DLD1 (cell line): ENCODE measurements around the gene DBP.

Source experiments
- in situ Hi-C: cut with HindIII; loops from 2 replicates; pipeline ENCODE4 v1.10.0; 2017; ENCODE audit warnings: low sequenced_read_pairs

Gene DBP

DNA sequence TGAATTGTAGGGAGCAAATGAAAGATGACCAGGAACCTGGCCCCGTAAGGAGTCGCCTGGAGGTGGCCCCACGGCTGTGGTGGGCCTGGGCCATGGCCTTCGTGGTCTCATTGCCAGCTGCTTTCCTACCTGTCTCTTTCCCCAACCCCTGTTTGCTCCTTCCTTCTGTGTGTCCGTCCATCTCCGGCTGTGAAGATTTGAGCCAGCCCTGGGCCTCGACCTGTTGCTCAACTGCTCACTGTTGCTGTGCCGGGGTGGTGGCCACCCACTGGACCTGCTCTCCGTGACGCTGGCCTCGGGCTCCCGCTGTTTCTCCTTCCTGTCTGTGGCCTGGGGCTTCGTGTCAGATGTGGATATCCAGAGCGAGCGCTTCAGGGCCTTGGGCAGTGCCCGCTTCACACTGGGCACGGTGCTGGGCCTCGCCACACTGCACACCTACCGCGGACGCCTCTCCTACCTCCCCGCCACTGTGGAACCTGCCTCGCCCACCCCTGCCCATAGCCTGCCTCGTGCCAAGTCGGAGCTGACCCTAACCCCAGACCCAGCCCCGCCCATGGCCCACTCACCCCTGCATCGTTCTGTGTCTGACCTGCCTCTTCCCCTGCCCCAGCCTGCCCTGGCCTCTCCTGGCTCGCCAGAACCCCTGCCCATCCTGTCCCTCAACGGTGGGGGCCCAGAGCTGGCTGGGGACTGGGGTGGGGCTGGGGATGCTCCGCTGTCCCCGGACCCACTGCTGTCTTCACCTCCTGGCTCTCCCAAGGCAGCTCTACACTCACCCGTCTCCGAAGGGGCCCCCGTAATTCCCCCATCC, 8.5 kb downstream of the DBP start:
- in situ Hi-C loops: no loop called here

DNA sequence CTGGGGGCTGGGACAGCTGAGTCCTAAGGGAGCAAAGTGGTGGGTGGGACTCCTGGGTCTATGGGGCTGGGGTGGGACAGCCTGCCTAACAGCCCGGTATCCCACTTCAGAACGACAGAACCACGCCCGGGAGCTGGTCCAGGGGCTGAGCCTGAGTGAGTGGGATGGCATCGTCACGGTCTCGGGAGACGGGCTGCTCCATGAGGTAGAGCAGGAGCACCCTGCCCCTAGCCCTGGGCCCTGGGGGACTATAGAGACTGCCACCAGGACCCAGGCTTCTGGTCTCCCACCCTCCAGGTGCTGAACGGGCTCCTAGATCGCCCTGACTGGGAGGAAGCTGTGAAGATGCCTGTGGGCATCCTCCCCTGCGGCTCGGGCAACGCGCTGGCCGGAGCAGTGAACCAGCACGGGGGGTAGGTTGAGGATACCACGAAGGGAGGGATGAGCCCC, 9.3 kb downstream of the DBP start:
- in situ Hi-C loops: no loop called here

DNA sequence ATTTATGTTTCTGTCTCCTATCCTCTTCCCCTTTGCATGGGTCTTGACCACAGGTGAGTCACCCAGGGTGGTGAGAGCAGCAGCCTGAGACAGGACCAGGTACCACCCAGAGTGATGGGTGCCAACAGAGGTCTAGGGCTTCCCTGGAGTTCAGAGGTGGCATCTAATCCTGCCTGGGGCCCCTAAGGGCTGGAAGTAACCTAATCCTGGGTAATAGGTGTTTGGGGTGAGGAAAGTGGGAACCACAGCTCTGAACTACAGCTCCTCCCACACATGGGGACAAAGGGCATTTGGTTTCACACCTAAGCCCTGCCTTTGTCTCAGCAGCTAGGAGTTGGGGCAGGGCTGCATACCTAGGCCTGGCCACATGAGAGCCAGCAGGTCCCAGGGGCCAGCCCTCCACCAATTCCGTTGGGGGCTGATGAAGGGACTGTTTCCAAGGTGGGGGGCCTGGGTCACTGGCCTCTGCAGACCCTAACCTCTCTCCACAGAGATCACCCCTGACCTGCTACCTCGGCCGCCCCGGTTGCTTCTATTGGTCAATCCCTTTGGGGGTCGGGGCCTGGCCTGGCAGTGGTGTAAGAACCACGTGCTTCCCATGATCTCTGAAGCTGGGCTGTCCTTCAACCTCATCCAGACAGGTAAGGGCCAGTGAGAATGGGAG, 9.8 kb downstream of the DBP start:
- in situ Hi-C loops: no loop called here

DNA sequence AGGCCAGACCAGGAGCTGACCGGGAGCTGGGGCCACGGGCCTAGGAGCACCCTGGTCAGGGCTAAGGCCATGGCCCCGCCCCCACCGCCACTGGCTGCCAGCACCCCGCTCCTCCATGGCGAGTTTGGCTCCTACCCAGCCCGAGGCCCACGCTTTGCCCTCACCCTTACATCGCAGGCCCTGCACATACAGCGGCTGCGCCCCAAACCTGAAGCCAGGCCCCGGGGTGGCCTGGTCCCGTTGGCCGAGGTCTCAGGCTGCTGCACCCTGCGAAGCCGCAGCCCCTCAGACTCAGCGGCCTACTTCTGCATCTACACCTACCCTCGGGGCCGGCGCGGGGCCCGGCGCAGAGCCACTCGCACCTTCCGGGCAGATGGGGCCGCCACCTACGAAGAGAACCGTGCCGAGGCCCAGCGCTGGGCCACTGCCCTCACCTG, 11.3 kb downstream of the DBP start:
- in situ Hi-C loops: no loop called here

DNA sequence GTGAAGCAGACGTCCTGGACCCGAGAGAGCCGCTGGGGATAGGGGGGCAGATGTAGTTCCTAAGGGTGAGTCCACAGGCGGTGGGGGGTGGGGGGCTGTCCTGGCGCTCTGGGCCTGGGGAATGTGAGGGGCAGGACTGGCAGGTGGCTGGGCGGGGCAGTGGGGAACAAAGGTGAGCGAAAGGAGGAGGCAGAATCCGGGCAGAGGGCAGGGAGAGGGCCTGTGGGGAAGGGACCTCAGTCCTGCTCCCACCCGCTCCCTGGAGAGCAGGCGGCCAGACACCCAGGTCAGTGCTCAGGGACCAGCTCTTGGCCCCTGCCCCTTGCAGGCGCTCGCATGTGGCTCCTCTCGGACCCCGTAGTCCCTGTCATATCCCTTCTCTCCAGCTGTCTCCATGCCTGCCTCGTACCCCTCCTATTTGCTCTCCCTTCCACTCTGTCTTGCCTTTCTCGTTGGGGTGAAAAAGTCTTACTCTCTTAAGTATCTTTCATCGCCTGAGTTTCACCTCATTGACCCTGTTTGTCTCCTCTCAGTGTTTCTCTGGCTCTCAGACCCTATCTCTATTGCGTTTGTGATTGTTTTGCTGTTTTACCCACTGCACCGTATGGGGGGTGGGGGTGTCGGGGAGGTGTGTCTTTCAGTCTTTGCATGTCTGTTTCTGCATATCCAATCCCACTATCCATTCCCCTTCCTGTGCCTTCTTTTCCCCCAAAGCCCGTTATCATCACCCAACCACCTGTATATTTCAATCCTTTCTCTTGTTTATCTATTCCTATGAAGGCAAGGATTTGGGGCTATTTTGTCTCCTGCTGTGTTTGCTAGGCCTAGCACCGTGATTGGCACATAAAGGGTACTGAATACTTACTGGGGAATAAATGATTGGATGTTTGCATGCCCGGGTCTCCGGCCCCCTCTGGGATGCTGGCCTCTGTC, 12.1 kb downstream of the DBP start:
- in situ Hi-C loops: no loop called here

DNA sequence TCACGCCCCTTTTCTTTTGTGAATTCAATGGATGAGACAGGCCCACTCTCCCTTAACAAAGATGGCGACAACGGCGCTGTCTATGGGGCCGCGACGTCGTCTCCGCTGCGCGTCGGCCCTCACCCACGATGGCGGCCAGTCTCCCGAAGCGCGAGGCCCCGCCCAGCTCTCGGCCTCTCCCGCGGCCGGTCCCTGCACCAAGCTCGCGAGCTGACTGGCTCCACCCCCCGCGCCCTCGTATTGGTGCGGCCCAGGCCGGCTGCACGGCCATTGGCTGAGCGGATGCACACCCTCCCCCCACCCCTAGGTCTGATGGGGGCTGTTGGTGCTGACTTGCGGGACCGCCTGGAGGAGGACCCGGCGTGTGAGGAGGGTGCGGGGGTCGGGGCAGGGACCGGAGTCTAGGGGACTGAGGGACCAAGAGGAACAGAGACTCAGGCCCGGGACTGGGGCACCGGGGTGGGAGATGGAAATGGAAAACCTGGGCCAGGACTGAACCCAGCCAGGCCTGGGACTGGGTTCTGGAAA, 13.0 kb downstream of the DBP start:
- in situ Hi-C loops: no loop called here

DNA sequence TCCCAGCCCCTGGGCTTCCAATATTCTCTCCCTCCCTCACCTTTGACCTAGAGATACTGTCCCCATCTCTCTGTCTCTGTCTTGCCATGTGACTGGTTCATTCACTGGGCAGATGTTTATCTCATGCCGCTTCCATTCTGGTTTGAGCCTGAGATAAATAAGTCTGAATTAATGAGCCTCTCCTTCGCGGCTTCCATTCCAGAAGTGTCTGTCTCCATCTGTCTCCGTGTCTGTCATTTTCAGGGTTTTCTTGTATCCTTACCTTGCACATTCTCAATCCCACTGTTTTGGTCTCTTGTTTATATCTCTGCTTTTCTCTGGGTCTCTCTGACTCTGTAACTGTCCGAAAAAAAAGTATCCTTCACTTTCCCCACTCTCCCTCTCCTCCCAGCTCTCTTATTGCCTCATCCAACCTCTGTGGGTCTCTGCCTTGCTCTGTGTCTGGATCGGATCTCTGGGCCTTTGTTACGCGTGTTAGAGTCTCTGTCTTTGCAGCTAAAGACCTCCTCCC, 13.6 kb downstream of the DBP start:
- in situ Hi-C loops: no loop called here

DNA sequence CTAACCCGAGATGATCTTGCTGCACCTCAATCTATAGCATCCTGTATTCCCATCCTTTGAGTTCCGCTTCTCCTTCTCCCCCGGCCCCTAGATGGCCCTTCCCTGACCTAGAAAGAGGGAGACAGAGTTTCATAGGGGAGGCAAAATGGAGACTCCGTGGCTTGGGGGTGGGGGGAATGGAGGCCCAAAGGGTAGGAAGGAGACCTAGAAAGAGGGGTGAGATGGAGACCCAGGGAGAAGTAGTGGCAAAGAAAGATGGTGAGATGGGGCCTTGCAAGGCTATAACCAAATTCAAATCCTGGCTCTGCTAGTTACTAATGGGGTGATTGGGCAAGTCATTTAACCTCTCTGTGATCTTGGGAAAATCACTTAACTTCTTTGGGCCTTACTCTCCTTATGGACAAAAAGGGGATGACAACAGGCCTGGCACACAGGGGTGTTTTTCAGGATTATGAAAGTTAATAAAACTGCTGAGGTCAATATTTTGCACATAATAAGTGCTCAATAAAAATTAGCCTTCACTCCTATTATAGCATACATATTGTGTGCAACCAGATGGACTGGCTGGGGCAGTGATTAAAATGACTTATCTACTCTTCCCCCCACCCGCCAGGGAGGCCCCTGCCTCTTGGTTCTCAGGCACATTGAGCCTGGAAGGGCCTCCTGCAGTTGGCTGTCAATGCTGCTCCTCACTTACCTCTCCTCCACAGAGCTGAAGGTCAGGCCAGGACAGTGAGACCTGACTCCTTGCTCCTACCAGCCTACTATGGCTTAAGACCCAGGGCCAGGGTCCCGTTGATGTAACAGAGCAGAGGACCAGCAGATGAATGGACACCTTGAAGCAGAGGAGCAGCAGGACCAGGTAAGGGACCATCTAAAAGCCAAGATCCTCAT, 17.2 kb downstream of the DBP start:
- in situ Hi-C loops: no loop called here

DNA sequence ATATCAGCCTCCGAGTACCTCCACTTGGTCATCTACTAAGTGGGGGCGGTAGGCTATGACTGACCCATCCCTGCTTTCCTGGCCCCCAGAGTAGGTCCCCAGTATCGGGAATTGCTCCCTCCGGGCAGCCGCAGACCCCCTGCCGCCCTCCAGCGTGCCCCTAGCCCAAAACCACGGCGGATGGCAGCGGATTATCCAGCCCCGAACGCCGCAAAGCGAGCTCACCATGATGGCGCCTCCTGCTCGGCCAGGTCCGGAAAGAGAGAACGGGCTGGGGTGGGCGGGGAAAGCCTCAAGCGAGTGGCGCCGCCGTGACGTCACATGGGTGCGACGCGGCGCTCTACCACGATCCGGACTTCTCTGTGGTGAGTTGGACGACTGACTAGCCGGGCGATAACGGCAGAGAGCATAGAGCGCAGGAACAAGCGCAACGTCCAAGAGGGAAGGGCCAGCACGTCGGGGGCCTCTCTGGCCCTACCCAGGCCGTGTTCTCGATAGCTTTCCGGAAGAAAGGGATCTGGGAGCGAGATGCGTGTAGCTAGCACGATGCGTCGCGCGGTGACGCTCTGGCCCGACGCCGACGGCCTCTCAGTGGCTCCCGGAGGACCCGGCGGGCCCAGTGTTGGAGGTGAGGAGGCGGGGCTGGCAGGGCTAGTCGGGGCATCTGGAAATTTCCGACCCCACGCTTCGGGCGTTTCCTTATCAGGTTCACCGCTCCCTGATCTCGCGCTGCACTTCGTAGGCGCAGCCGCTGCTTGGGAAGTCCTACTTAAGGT, 18.1 kb downstream of the DBP start, which contains the start of the genes RPL18 and SPHK2:
RPL18 (minus strand) TSS at position 263 of the 776 bp plus-strand sequence; CDS start at position 228, 35 bp downstream.
SPHK2 (plus strand) TSS at position 591 of the 776 bp plus-strand sequence. CDS start 1,009 bp downstream, outside the sequence.
- in situ Hi-C loops: no loop called here

DNA sequence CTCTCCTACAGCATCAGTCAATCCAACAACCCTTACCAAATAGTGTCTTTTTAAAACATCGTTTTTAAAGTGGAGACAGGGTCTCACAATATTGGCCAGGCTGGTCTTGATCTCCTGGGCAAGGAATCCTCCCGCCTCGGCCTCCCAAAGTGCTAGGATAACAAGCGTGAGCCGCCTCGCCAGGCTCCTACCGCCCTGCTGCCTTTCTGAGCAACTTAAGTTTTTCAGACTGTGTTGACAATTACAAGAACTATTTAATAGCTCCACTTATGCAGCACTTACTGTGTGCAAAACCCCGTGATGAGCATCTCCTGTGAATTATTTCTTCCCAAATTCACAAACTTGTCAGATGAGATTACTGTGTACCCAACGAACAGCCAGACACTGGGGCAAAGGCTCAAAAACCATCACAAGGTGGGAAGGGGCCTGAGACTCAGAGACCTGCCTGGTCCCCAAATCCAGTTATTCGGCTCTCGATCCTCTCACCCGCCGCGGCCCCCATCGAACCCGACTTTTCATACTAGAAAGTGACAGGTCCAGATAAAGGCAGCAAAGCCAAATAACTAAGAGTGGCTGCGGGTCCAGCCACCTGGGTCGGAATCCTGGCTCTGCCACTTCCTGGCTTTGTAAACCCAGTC, 18.8 kb downstream of the DBP start:
- in situ Hi-C loops: no loop called here

DNA sequence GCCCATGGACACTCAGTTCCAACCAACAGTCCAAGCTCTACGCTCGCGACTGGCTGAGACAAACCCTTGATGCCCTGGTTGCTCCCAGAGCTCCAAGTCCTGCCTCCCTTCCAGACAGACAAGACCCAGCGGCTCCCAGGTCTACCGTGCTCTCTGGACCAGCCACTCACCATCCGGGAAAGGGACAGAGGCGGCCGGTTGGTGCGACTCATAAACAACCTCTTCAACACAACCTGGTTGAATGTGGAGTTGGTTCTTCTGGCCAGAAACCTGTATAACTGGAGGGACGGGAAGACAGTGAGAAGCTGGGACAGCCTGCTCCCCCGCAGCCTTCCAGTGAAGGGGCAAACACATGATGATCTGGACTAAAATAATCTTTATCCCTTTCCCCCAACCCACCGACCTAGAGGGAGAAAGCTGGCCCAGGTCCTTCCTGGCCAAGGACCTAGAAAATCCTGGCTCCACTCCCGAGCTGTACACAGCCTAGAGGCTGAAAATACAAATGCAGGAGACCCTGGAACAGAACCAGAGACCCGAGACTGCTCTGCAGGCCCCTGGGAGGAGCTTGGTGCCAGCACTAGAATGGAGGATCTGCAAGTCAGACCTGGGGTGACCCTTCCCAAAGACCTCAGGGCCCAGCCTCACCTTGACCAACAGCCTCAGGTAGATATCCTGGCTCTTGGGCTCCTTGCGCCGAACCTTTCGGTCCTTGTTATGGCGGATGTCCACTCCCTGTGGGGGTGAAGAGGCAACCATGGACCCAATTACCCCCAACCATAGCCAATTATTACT, 19.8 kb downstream of the DBP start:
- in situ Hi-C loops: no loop called here

DNA sequence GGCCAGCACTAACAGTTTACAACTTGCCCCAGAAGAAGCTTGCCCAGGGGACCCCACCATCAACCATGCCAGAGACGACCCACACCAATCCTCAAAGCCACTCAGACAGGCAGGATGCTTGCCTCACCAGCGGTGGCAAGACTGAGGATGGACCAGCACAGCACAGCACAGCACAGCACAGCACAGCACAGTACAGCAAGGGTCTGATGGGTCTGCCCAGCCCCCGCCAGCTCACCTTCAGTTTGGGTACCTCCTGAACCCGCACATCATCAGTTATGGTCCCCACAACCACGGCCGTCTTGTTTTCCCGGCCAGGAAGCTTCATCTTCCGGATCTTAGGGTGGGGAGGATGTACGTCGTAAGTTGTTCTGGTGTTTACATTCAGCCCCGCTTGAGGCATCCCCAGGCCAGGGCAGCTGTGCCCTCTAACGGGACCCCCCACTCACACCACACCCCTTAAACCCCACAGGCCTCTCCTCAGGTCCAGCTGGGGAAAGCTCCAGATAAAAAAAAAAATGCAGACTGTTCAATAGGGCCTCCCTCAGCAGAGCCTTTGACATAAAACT, 20.6 kb downstream of the DBP start:
- in situ Hi-C loops: no loop called here

DNA sequence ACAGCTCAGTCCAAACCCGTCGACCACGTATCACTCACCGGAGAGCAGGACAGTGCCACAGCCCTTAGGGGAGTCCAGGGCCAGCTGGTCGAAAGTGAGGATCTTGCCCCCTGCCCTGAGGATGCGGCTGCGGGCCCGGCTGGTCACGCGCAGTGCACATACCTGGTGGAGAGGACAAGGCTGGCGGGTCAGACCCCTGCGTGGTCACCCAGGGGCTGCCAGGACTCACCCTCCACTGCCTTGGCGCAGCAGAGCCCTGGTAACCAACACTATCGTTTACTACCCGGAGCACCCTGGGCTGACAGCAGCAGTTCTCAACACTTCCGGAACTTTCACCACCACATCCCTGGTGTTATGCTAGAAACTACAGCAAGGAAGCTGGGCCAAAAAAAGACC, 21.1 kb downstream of the DBP start:
- in situ Hi-C loops: no loop called here

DNA sequence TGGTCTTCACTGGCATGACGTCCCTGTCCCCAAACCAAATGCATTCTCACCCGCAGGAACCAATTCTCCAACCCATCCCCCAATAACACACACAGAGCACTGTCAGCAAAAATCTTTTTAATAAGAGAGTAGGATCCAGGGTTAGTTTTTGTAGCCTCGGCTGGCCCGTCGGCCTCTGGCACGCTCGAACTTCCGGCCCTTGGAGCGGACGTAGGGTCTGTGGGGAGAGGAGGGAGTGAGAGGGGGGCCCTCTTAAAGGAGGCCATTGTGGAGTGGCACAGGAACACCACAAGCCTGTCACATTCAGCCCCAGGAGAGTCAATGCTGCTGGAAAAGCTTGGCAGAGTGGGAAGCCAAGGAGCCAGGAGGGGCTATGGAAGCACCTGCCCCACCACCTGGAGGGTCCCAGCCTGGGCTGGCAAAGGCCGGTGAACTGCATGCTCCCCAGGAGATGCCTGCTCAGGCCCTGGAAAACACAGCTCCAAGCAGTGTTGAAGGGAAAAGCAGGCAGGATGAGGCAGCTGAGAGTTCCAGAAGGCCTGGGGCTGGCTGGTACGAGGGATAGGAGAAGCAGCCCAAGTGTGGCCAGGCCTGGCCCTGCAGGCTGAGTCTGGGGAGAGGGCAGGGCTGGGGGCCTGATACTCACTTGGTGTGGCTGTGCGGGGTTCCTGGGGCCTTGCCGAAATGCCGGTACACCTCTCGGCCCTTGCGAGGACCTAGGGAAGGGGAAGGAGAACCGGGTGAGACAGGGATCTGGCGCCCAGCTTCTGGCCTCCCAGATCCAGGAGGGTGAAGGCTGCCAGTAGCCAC, 21.7 kb downstream of the DBP start:
- in situ Hi-C loops: no loop called here

DNA sequence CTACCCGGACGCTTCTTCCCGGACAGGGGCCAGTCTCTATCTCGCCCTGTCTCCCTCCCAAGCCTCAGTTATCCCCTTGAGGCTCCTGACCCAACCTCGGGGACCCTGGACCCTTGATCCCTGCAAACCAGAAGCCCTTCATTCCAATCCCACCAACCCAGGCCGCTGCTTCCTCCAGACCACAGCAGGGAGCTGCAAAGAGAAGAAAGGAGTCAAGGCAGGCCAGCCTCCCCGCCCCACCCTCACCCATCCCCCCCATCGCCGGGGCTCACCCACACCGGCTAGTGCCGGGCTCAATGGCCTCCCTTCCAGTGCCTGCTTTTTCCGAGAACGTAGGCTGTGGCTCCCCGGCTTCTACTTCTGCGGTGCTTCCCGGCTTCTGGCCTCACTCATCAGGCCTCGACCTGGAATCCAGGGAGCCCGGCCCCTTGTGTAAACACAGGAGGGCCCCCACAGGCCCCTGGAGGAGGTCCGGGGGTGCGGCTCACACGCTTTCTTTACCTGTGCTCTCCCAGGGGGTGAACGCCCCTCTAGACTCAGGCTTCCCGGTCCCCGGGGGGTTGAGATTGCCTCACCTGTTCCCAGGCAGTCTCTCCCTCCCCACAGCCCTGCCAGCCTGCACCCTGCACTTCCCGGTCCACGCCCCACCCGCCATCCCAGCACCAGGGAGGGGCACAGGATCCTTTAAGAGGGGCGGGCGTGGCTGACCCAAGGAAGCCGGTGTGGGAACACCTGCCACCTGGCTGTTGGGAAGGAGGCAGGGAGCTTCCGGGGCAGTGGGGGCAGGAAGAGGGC, 22.5 kb downstream of the DBP start, which contains the start of gene FAM83E:
FAM83E (minus strand) TSS at position 641 of the 795 bp plus-strand sequence. CDS start 1,704 bp downstream, outside the sequence.
- in situ Hi-C loops: no loop called here
